ENCODE data around the gene MMEL1. TPM values are rescaled to one million over a fixed set of nuclear protein-coding genes. Genes with fewer than 3 reads are reported as not detected.

The MMEL1 gene
- polyA plus RNA-seq, 1 of the 3 experiments (the other 2 are of a cell fraction) = 0.16 TPM

GRCh38 chr1:2587860-2588571 is 44.8 kb downstream of the MMEL1 start:
- DNase-seq = no peak

More at GRCh38 chr1:2587860-2588571, 44.8 kb downstream of the MMEL1 start:
- Histone ChIP-seq H3K4me1 (ENCODE audit: control insufficient read depth in 1 of 2, insufficient read depth in 2 of 2, low read depth in 1 of 2, low read length in 1 of 2) (peaks cover 0 to 29% of the 10 kb centered on the region in 2 experiments; a peak in 1 of 4 replicates), H3K9ac (peak overlapping the region; percentile 66; the same call in 1 of the 2 replicates), H3K27me3 (ENCODE audit: insufficient read depth) (no peaks in the 10 kb centered on the region), H3K4me2 (peak overlapping the region; percentile 96), H4K20me1 (ENCODE audit: insufficient read depth) (no peaks in the 10 kb centered on the region), H3K79me2 (ENCODE audit: insufficient read depth) (peaks cover 6% of the 10 kb centered on the region; the same call in 1 of the 2 replicates), H3K9me3 (no peaks in the 10 kb centered on the region), H3K27ac (ENCODE audit: low read depth in 2 of 2, low read length in 1 of 2) (no peak overlapping the region; a peak in 1 of 4 replicates), H2AFZ (ENCODE audit: low read depth) (no peak overlapping the region), H3F3A (replicated peaks; ENCODE audit: insufficient read depth) (peaks cover 6% of the 10 kb centered on the region), H3K9me2 (no peaks in the 10 kb centered on the region), H3K36me3 (replicated peaks in 1 of 2; ENCODE audit: control insufficient read depth in 1 of 2, insufficient read depth in 2 of 2, low read length in 1 of 2) (peaks cover 0 to 5% of the 10 kb centered on the region in 2 experiments), H3K4me3 (ENCODE audit: low read depth in 2 of 2, low read length in 1 of 2) (peak overlapping the region; percentile 70 to 86; a peak in 3 of 4 replicates)
- TF ChIP-seq MXI1 (IDR thresholded peaks at IDR 0.05; ENCODE audit: low read depth, low read length) (no peak), TEAD4 (IDR thresholded peaks at IDR 0.05; ENCODE audit: borderline replicate concordance, insufficient read depth) (no peak), USF2 (IDR thresholded peaks at IDR 0.05; ENCODE audit: borderline replicate concordance, low read depth, low read length) (no peak), POLR2AphosphoS5 (IDR thresholded peaks at IDR 0.05; ENCODE audit: low read depth, low read length) (no peak), PBX3 (IDR thresholded peaks at IDR 0.05) (no peak), FOXM1 (IDR thresholded peaks at IDR 0.05; ENCODE audit: low read depth) (no peak), EZH2phosphoT487 (IDR thresholded peaks at IDR 0.05; ENCODE audit: borderline replicate concordance, low read depth) (no peak), NFIC (IDR thresholded peaks at IDR 0.05; ENCODE audit: borderline replicate concordance) (no peak), REST (IDR thresholded peaks at IDR 0.05; ENCODE audit: low read depth, low read length) (no peak), TCF12 (IDR thresholded peaks at IDR 0.05) (no peak), FOXJ3 (CRISPR knock-in tag; IDR thresholded peaks at IDR 0.05) (no peak), GABPA (IDR thresholded peaks at IDR 0.05; ENCODE audit: low read depth) (no peak), RAD21 (IDR thresholded peaks at IDR 0.05; ENCODE audit: low read length) (no peak), JUND (IDR thresholded peaks at IDR 0.05) (no peak), CHD2 (IDR thresholded peaks at IDR 0.05; ENCODE audit: low read length, partially characterized antibody) (no peak), RFX5 (IDR thresholded peaks at IDR 0.05; ENCODE audit: low read length) (no peak), SMC3 (IDR thresholded peaks at IDR 0.05; ENCODE audit: low read depth, low read length) (no peak), EP300 (IDR thresholded peaks at IDR 0.05; ENCODE audit: borderline replicate concordance in 1 of 2, low read depth in 1 of 2, low read length in 1 of 2) (no peak)
- POLR2A ChIA-PET = interaction anchor here (0.5 to 1.7 kb wide), 2 partner anchors 15 to 23 kb away, joined by 4 to 5 read pairs; no protein-coding TSS in a partner anchor
- CTCF ChIA-PET = interaction anchor here (0.9 to 3.0 kb wide), 4 partner anchors 40 to 393 kb away, joined by 3 to 13 read pairs (median 3); partner anchors contain the start of gene FAAP20
- 90% methylated on average over 4 of the region's 19 CpGs for WGBS (ENCODE audit: low lambda C conversion rate)
